Activated CD8-positive, alpha-beta memory T cell treated with anti-CD3 and anti-CD28 coated beads, Interleukin-2, amount 50 U/mL, for 1 hour (primary cell): ENCODE results near the gene DNAAF6.

Experiments used
- DNase-seq: peaks from one replicate; pipeline ENCODE4 v3.0.0-alpha.2; 2020; ENCODE audit errors: extremely low read depth

DNAAF6 gene

DNA sequence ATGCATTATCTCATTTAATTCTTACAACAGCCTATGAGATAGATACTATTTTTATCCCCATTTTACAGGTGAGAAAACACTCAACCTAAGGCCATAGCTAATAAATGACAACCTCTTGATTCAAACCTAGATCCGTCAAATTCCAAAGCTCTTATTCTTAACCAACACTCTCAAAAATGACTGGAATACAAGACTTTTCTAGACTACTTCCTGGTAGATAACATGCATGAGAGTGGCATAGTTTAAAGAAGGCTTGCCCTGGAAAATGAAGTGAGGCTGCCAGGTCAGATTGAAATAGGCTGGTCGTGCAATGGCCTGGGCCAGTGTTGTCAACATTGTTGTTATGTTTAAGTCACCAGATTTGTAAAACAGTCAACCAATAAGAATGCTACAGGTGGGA is 86.6 kb downstream of the DNAAF6 start:
- no peak for DNase-seq
